ENCODE measurements around the gene SH3BP5.

The SH3BP5 gene

DNA sequence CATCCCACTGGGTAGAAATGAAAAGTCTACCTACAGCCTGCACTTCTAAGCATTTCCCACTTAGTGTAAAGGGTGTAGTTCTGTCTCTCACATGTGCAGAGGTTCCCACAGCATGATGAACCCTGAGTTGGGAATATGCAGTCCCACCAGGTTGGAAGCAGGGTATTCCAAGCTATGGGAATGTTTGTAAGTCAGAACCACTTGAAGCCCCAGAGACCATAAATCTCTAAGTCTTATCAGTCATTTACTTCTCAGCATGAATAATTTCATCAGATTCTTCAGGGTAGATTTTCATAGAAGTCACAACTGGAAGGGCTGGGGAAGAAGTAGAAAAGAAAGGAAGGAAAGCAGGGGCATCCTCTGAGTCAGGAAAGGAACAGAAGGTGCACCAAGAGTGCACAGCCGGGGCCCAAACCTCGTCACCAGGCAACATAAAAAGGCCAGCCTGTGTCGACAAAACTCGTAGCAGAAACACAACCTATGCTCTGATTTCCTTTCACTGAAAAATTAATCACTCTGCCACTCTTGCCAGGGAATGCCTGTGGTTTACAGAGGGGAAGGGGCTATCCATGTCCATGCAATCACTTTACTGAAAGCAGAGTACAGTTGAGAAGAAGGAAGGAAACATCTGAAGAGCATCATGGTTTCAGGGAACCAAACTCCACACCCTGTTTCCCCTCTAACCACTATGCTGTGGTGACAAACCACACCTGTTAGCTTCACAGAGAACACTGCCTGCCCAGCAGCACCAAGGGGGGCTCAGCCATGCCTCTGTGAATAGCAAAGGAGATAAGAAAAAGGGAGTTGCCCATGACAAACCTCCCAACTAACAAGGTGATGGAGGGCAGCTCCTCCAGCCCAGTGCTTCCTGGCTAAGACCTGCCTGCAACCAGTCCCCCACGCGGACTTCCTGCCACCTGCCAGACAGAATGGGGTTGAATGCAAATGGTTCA lies 40.5 kb downstream of the SH3BP5 start:
- peaks cover 13% of the 10 kb centered on the region for H3K36me3 Mint-ChIP-seq
- H3K4me1 Mint-ChIP-seq = peaks cover 57% of the 10 kb centered on the region
- H3K9me3 Mint-ChIP-seq = peaks cover 2% of the 10 kb centered on the region
- ATAC-seq (ENCODE audit: low read depth) (peak; percentile 88), DNase-seq (ENCODE audit: low spot score in 2 of 2) (peak in 1 of 2 donors; percentile 56)
- H3K27ac Mint-ChIP-seq = peak overlapping the region; percentile 90
- no peaks in the 10 kb centered on the region for H3K27me3 Mint-ChIP-seq
- H3K4me3 Mint-ChIP-seq = peak overlapping the region; percentile 63

DNA sequence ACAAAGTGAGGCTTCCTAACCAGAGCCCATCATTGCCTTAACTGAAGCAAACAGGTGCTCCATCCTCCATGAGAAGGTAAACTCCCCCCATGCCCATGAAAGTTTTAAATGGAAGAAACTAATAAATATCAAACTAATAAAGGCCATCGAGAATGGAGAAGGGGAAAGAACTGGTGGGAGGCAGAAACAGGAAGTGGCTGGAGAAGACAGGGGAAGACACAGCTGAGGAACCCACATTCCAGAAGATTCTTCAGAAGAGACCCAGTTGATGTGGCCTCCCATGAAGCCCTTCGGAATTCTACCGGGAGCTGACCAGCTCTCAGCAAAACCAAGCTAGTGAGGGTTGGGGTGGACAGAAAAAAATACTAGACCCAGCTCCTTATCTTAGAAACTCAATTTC lies 41.6 kb downstream of the SH3BP5 start:
- no peak for DNase-seq (ENCODE audit: low spot score in 2 of 2)
- peaks cover 13% of the 10 kb centered on the region for H3K36me3 Mint-ChIP-seq
- peaks cover 2% of the 10 kb centered on the region for H3K9me3 Mint-ChIP-seq
- no peak for ATAC-seq (ENCODE audit: low read depth)
- H3K4me3 Mint-ChIP-seq = peak overlapping the region; percentile 52
- H3K27ac Mint-ChIP-seq = peak overlapping the region; percentile 84
- no peaks in the 10 kb centered on the region for H3K27me3 Mint-ChIP-seq
- H3K4me1 Mint-ChIP-seq = peaks cover 52% of the 10 kb centered on the region

DNA sequence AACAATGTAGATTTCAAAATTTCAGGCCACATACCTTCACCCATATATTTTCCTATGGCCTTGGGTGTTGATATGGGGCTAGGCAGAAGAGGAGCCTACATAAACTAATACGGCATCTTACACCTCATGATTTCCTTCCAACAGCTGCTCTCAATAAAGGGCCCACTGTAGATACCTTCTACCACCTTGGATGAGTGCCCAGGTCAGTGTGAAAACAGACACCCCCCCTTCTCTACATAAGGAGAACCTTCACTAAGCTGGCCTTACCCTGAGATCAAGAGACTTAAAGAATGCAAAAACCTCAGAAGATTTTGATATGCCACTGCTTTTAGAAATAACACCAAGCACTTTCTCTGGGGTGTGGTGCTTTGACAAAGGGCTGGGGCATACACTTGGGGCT lies 42.7 kb downstream of the SH3BP5 start:
- H3K4me3 Mint-ChIP-seq = no peak overlapping the region
- no peak for DNase-seq (ENCODE audit: low spot score in 2 of 2)
- no peaks in the 10 kb centered on the region for H3K27me3 Mint-ChIP-seq
- peaks cover 46% of the 10 kb centered on the region for H3K4me1 Mint-ChIP-seq
- peak overlapping the region; percentile 70 for H3K27ac Mint-ChIP-seq
- H3K9me3 Mint-ChIP-seq = peaks cover 2% of the 10 kb centered on the region
- H3K36me3 Mint-ChIP-seq = peaks cover 13% of the 10 kb centered on the region
- ATAC-seq (ENCODE audit: low read depth) = no peak

DNA sequence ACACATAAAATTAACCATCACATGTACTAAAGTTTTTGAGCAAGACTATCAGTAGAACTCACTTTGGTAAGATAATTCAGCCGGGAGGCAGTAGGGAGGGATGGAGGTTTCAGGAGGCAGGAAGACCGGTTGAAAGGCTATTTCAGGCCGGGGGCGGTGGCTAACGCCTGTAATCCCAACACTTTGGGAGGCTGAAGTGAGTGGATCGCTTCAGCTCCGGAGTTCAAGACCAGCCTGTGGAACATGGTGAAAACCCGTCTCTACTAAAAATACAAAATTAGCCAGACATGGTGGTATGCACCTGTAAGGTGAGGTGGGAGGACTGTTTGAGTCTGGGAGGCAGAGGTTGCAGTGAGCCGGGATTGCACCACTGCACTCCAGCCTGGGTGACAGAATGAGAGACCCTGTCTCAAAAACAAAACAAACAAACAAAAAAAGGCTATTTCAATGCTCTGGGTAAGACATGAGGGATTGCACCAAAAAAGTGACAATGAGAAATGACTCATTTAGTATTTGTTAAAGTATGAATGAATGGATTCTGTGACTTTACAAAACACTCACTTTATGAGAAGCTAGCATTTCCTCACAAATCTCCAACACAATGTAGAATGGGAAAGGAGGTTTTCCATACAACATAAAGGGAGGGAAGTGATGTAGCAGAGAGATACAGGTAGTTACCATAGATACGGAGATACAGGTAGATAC lies 43.9 kb downstream of the SH3BP5 start:
- Mint-ChIP-seq H3K9me3 (no peaks in the 10 kb centered on the region), H3K4me3 (no peak overlapping the region), H3K27ac (peak overlapping the region; percentile 55)

DNA sequence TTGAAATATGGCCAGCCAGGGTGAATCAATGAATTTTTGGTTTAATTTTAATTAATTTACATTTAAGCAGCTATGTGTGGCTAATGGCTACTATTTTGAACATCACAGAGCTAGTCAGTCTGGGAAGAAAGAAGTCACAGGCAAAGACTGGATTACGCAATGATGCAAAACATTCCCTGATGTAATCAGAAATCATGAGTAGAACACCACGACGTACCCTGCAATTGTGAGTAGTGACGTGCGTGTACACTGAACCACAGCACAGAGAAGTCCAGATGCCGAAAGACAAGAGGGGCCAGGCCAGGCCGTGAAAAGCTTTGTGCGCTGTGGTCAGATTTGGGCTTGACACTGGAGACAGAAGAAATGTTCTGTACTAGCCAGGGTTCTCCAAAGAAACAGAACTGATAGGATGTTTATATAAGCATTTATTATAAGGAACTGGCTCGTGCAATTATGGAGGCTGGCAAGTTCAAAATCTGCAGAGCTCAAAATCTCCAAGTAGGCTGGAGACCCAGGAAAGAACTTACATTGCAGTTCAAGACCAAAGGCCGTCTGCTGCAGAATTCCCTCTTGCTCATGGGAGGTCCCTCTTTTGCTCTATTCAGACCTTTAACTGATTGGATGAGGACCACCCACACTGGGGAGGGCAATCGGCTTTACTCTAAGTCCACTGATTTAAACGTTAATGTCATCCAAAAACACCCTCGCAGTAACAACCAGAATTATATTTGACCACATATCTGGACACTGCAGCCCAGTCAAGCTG lies 44.6 kb downstream of the SH3BP5 start:
- peak overlapping the region; percentile 55 for H3K27ac Mint-ChIP-seq

More for the DNA sequence above, 43.9 kb downstream of the SH3BP5 start:
- DNase-seq (ENCODE audit: low spot score in 2 of 2) (no peak), ATAC-seq (ENCODE audit: low read depth) (no peak)
- Mint-ChIP-seq H3K36me3 (peaks cover 10% of the 10 kb centered on the region), H3K27me3 (no peaks in the 10 kb centered on the region), H3K4me1 (peaks cover 52% of the 10 kb centered on the region)

DNA sequence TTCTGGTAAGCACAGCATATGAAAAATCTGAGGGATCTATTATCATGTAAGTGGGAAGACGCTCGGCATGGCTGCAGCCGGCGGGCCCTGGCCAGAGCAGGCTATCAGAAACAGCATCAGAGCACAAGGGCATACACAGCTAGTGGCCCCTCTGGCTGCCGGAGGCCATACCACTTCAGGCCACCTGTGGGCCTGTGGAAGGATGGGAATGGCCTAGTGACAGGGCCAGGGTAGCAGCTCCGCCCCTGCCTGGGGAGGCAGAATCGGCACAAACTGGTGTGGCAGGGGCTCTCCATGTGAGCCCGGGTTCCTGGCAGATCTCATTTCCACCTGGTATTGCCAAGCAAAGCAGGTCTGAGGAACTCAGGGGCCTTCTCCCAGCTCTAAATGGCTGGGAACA lies 46.4 kb downstream of the SH3BP5 start:
- H3K4me1 Mint-ChIP-seq = peaks cover 40% of the 10 kb centered on the region
- DNase-seq (ENCODE audit: low spot score in 2 of 2) (no peak), ATAC-seq (ENCODE audit: low read depth) (no peak)
- H3K4me3 Mint-ChIP-seq = no peak overlapping the region
- H3K27ac Mint-ChIP-seq = no peak overlapping the region
- peaks cover 10% of the 10 kb centered on the region for H3K36me3 Mint-ChIP-seq
- no peaks in the 10 kb centered on the region for H3K27me3 Mint-ChIP-seq
- H3K9me3 Mint-ChIP-seq = no peaks in the 10 kb centered on the region

More for the DNA sequence above, 44.6 kb downstream of the SH3BP5 start:
- Mint-ChIP-seq H3K9me3 (no peaks in the 10 kb centered on the region), H3K4me3 (no peak overlapping the region), H3K4me1 (peaks cover 49% of the 10 kb centered on the region), H3K36me3 (peaks cover 10% of the 10 kb centered on the region), H3K27me3 (no peaks in the 10 kb centered on the region)
- no peak for DNase-seq (ENCODE audit: low spot score in 2 of 2)
- ATAC-seq (ENCODE audit: low read depth) = no peak

DNA sequence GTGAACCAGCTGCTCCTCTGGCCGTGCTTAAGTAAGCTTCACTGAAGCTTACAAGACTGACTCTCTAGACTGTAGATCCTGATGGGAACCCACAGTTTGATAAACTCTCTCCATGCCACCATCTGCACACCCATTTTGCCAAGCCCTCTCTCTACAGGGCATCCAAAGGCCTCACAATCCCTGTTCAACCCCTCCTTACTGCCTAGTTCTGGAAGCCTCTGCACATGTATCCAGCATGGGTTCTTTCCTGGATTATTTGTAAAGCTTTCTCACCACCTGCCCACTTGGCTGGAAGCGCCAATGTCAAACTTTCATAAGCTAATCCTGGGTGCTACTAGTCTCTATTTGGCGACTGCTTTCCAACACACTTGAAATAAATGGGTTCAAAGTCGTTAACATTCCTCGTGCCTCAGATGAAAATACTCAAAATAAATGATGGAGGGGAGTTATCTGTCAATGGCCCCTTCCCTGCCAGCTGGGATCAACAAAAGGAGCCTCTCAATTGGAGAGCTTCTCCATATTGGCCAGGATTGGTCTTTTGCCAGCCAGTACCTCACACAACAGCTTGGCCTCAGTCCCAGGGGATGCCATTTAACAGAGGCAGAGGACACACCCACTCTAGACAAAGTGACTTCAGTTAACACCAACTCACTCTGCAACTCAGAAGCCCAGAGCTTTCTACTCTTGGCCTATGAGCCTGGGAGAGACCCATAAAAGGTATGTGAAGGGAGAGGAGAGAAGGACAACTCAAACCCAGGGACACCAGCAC lies 48.1 kb downstream of the SH3BP5 start:
- peak overlapping the region; percentile 27 for H3K4me3 Mint-ChIP-seq
- H3K4me1 Mint-ChIP-seq = peaks cover 47% of the 10 kb centered on the region
- peak overlapping the region; percentile 43 for H3K27ac Mint-ChIP-seq
- H3K9me3 Mint-ChIP-seq = no peaks in the 10 kb centered on the region
- ATAC-seq (ENCODE audit: low read depth) (peak; percentile 66), DNase-seq (ENCODE audit: low spot score in 2 of 2) (no peak)
- peaks cover 8% of the 10 kb centered on the region for H3K36me3 Mint-ChIP-seq
- H3K27me3 Mint-ChIP-seq = no peaks in the 10 kb centered on the region

DNA sequence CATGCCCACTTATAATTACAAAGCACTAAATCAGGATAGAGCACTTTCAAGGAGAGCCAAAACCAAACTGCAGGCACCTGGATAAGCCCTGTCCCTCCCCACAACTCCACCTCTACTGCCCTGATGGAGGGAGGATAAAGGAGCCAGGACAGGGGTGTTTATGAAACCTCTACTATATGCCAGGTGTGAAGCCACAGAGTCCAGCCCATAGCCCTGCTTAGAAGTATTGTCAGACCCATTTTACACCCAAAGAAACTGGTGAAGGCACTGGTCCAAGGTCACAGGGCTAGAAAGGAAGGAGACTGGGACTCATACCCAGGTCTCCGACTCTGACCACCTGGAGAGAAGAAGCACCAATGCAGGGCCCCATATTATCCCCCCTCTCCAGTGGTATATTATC lies 48.7 kb downstream of the SH3BP5 start:
- ATAC-seq (ENCODE audit: low read depth) = no peak
- Mint-ChIP-seq H3K4me3 (peak overlapping the region; percentile 27), H3K27ac (peak overlapping the region; percentile 43), H3K4me1 (peaks cover 45% of the 10 kb centered on the region), H3K36me3 (peaks cover 6% of the 10 kb centered on the region), H3K27me3 (no peaks in the 10 kb centered on the region), H3K9me3 (no peaks in the 10 kb centered on the region)
- no peak for DNase-seq (ENCODE audit: low spot score in 2 of 2)

DNA sequence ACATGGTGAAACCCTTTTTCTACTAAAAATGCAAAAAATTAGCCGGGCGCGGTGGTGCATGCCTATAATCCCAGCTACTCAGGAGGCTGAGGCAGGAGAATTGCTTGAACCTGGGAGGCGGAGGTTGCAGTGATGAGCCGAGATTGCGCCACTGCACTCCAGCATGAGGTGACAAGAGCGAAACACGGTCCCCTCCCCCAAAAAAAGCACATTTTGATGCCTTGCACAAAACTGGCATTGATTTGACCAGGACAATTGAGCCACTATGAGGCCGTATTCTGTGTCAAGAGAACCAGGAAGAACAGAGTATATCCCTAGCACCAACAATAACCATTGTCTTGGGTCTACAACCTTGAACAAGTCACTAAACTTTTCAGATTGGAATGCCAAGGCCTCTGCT lies 50.6 kb downstream of the SH3BP5 start:
- Mint-ChIP-seq H3K27me3 (no peaks in the 10 kb centered on the region), H3K36me3 (peaks cover 8% of the 10 kb centered on the region), H3K4me1 (peaks cover 51% of the 10 kb centered on the region), H3K9me3 (no peaks in the 10 kb centered on the region), H3K4me3 (no peak overlapping the region), H3K27ac (no peak overlapping the region)
- DNase-seq (ENCODE audit: low spot score in 2 of 2) = no peak
- no peak for ATAC-seq (ENCODE audit: low read depth)

DNA sequence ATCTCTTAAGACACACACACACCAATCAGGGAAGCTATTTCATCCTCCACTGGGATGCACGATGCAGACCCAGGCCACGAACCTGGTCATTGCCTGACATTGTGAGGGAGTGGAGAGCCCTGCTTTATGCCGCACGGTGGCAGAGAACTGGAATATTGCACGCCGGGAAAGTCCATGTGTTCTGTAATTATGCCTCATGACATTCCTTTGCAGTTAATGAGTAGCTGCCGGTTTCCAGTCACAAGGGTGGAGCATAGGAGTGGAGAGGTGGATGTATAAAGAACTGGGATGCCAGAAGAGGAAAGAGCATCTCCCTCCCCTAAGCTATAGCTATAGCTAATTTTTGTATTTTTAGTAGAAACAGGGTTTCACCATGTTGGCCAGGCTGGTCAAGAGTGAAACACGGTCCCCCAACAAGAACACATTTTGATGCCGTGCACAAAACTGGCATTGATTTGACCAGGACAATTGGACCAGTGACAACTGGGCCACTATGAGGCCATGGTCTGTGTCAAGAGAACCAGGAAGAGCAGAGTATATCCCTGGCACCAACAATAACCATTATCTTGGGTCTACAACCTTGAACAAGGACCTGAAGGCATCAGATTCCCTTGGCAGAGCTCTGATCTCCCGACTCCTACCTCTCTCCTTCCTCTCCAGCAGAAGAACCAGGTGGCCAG lies 51.4 kb downstream of the SH3BP5 start:
- DNase-seq (ENCODE audit: low spot score in 2 of 2) = no peak
- H3K9me3 Mint-ChIP-seq = no peaks in the 10 kb centered on the region

DNA sequence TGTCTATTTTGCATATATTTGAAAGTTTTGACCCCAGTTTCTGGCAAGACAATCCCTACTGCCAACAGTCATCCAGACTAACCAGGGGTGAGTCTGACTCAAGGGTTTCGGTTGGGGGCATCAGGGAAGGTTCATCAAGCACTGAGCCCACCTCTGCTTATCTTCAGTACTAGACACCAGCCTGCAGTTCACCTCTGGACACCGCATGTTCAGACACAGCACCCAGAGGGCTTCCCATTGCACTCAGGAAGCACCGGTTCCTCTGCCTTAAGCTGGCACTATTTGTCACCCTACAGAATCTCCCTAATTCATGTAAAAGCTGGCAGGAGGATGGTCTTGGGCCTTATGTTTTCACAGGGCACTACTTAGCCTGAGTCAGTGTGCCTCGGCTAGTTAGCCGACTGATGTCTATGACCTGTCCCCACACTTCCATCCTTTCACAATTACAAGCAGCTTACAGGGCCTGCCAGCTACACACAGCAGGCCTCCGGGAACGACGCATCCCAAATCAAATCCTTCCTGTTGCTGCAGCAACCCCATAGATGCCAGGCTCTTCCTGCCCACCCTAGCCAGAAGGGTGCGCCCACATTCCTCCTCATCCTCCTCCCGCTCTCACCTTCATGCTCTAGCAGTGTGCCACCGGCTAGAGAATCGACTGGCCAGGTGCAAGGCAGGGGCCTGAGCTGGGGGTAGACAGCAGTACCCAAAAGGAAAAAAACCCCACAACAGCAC lies 52.5 kb downstream of the SH3BP5 start:
- Mint-ChIP-seq H3K4me3 (peak overlapping the region; percentile 2), H3K36me3 (peaks cover 7% of the 10 kb centered on the region), H3K9me3 (peaks cover under 1% of the 10 kb centered on the region), H3K27me3 (no peaks in the 10 kb centered on the region), H3K27ac (peak overlapping the region; percentile 0), H3K4me1 (peaks cover 62% of the 10 kb centered on the region)
- DNase-seq (ENCODE audit: low spot score in 2 of 2) (no peak), ATAC-seq (ENCODE audit: low read depth) (peak; percentile 54)

More for the DNA sequence above, 51.4 kb downstream of the SH3BP5 start:
- H3K4me3 Mint-ChIP-seq = peak overlapping the region; percentile 1
- no peaks in the 10 kb centered on the region for H3K27me3 Mint-ChIP-seq
- H3K36me3 Mint-ChIP-seq = peaks cover 8% of the 10 kb centered on the region
- no peak for ATAC-seq (ENCODE audit: low read depth)
- H3K27ac Mint-ChIP-seq = no peak overlapping the region
- peaks cover 57% of the 10 kb centered on the region for H3K4me1 Mint-ChIP-seq

DNA sequence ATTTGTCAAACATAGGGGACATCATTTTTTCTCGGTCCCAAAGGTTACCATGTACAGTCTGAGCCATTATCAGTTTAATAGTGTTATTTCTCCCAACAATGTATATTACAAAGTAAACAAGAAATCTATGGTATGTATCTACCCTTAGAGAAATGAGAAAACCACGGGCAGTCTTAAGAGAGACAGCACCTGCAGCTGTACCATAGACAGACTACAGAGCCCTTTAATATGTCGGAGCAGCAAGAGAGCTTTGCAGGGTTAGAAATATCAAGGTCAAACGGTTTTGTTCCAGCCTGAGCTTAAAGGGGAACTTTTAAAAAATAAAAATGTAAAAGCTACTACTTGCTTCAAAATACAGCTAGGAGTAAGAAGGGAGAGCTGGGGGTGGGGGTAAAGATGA lies 53.2 kb downstream of the SH3BP5 start:
- Mint-ChIP-seq H3K4me1 (peaks cover 62% of the 10 kb centered on the region), H3K36me3 (peaks cover 9% of the 10 kb centered on the region), H3K27me3 (no peaks in the 10 kb centered on the region), H3K9me3 (peaks cover 2% of the 10 kb centered on the region), H3K4me3 (no peak overlapping the region), H3K27ac (peak overlapping the region; percentile 0)
- DNase-seq (ENCODE audit: low spot score in 2 of 2) (no peak), ATAC-seq (ENCODE audit: low read depth) (no peak)

All from memory B cell (primary cell).